HG03025 (cell line): ENCODE results near the gene RPTN.
"Not testable (repeated sequence)": the region's sequence is repeated elsewhere in the genome, so short reads cannot be mapped to it uniquely, and the experiment has no call there.

Experiments
- ATAC-seq: cut with Tn5 transposase; IDR thresholded peaks from one replicate; pipeline ENCODE4 v1.9.1; 2021; ENCODE audit warnings: mild to moderate bottlenecking, moderate library complexity; ENCODE audit not compliant: unreplicated experiment, low FRiP score

RPTN gene

DNA sequence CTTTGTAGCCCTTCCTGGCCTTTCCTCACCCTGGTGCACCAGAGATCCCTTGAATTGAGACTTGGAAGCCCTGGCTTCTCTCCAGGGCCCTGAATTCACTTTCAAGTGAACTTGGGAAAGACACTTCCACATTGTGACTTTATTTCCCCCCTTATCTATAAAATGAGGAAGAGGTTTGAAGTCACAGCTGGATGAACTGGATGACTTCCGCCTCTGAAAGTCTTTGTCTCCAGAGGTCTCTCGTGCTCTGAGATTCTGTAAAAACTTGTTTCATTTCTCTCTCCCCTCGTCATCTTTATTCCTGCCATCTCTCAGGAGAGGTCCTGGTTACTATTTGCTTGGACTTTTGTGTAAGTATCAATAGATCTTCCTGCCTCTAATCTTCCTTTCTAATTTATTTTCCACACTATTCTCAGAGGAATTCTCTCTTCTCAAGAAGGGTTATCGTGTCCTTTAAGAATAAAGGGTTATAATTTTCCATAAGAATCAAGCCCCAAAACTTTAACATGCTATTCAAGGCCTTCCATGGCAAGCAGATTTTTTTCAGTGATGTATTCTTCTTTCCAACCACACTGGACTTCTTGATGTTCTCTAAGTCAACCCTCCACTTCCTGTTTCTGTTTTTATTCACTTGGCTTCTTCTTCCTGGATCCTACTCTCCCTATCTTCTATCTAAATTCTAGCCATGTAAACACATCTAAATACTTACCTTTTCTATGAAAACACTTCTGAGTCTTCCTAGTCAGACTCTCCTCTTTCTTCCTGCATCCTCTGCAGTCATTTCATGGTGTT lies 6.5 kb upstream of the RPTN start:
- ATAC-seq, result no peak

DNA sequence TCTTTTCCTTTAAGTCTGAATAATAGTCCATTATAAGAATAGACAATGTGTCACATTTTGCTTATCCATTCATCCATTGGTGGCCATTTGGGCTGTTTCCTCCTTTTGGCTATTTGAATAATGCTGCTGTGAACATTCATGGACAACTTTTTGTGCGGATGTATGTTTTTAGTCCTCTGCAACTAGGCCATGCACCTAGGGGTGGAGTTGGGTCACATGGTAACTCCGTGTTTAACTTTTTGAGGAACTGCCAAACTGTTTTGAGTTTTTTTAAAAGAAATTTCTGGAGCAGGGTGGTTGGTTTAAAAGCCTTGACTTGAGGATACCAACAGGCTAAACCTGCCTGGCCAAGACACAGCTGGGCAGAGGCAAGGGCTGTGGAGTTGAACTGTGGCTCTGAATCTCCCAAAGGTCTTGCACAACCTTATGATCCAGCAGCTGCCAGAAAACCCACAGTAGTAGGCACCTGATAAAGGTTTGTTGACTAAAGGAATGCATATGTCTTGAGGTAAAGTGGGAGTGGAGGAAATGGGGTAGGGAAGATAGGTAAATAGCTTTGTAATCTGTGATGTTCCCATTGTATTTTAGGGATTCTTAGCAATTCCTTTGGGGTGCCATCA lies 5.6 kb upstream of the RPTN start:
- ATAC-seq, result no peak

DNA sequence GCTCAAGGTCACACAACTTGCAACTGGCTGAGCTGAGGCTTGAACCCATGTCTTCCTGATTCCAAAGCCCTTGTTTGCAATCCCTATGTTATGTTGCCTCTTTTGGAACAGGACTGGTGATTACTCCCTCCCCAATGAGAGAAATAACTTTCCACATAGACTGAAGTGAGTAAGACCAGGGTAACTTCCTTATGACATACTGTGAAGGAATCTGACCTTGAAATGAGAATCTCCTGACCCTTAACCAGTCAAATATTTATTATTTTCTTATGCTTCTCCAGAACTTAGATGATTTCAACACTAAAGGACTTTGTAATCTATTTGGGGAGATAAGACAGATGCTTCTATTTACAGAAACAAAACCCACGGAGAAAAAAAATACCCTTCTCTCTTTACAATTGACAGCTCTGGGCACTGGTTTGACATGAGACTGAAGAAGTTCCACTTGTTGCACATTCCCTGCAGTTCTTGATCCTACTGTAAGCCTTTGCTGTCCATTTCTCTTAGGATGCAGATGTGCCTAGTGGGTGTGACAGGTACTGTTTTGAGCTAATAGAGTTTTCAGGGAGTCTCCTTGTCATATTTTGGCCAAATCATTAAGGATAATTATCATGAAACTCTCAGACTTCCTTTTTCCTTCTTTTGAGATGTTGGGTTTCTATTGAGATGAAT lies 3.9 kb upstream of the RPTN start:
- no peak for ATAC-seq

DNA sequence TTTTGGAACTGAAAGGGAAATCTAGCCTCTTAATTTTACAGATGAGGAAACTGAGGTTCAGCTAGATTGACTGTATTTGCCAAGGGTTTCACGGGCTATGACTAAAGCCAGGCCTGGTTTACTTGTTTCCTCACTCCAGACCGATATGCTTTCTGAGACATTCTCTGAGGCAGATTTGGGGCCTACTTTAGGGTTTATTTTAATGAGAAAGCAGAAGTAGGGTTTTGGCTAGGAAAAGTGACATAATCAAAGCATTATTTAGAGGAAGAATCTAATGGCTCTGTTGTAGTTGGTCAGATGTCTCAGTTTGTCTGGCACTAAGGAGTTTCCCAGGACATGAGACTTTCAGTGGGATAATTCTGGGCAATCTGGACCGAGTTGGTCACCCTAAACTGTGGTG lies 1.5 kb upstream of the RPTN start:
- ATAC-seq, result no peak

DNA sequence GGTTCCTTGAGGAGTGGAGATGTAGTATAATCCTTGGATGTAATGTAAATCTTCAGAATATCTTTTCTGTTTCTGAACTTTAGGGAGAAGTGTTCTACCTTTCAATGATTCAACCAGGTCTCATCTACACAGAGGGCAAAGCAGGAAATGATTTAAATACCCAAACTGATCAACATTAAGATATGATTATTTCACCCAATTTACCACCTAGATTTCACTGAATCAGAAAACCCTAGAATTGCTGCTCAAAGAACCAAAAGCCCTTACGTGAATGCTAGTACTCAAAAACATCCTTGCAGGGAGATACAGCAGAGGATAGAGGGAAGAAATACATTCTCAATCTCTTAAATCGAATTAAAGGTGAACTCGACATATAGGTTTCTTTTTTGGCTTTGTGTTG lies 5.0 kb downstream of the RPTN start:
- no peak for ATAC-seq

DNA sequence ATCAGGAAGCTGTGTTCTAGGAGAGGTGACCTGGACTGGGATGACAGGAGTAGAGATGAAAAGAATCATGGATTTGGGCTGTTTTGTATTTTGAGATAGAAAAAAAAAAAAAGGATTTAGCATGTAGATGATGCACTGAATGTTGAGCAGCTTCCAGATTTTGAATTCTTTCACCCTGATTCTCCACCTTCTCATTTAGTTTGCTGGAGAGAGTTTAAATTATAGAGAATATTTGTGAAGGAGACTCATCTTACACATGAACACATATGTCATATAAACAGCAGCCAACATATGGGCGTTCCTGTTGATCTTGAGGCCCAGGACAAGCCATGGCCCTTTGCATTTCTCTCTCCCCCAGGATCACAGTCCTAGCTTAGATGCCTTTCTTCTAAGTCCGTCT lies 7.4 kb downstream of the RPTN start:
- ATAC-seq, result no peak

DNA sequence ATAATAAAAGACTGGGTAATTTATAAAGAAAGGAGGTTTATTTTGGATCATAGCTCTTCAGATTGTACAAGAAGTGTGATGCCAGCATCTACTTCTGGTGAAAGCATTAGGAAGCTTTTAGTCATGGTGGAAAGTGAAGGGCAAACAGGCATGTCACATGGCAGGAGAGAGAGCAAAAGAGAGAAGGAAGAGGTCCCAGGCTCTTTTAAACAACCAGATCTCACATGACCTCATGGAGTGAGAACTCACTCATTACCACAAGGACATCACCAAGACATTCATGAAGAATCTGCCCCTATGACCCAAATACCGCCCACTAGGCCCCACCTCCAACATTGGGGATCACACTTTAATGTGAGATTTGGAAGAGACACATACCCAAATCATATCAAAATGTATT lies 10.0 kb downstream of the RPTN start:
- no peak for ATAC-seq

DNA sequence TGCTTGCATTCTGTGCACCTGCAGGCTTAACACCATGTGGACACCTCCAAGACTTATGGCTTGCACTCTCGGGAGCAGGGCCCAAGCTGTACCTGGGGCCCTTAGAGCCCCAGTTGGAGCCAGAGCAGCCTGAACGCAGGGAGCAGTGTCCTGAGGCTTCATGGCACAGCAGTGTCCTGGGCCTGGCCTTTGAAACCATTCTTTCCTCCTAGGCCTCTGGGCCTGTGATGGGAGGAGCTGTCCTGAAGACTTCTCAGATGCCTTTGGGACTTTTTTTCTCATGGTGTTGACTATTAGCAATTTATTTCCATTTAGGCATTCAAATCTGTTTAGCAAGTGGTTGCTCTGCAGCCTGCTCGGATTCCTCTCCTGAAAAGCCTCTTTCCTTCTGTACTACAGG lies 11.0 kb downstream of the RPTN start:
- ATAC-seq, result no peak

DNA sequence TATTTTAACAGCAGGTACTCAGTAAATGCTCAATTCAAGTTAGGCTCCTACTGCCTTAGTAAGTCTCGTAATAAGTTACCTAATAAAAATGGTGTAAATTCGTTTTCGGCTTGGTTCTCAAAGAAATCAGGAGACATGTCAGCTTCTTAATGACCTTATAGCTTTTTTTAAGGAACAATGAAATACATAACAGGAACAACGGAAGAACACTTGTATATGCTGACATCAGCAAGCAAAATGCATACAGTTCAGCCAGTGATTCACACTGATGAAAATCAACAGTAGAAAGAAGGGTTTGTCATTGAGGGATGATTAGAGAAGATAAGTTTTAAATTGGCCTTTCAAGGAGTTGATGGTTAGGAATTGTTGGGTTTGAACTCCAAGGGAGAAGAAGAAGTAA lies 13.3 kb downstream of the RPTN start:
- ATAC-seq, result no peak

DNA sequence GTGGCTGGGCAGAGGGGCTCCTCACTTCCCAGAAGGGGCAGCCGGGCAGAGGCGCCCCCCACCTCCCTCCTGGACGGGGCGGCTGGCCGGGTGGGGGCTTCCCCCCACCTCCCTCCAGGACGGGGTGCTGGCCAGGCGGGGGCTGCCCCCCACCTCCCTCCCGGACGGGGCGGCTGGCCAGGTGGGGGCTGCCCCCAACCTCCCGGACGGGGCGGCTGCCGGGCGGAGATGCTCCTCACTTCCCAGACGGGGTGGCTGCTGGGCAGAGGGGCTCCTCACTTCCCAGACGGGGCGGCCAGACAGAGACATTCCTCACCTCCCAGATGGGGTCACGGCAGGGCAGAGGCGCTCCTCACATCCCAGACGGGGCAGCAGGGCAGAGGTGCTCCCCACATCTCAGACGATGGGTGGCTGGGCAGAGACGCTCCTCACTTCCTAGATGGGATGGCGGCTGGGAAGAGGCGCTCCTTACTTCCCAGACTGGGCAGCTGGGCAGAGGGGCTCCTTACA lies 14.3 kb downstream of the RPTN start:
- ATAC-seq, result not testable (repeated sequence)

DNA sequence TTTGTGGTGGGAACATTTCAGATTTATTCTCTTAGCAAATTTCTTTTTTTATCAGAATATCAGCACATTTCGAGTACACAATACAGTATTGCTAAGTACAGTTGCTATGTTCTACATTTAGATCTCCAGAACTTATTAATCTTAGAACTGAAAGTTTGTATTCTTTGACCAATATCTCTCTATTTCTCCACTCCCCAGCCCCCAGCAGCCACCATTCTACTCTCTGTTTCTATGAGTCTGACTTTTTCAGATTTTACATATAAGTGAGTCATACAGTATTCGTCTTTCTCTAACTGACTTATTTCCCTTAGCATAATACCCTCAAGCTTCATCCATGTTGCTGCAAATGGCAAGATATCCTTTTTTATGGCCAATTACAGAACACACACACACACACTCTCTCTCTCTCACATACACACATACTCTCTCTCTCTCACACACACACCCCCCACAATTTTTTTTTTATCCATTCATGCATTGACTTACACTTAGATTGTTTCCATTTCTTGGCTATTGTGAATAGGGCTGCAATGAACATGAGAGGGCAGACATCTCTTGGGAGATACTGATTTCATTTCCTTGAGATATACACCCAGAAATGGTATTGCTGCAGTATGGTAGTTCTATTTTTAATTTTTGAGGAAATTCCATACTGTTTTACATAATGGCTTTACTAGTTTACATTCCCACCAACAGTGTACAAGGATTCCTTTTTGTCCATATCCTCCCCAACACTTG lies 15.7 kb downstream of the RPTN start:
- ATAC-seq, result no peak

DNA sequence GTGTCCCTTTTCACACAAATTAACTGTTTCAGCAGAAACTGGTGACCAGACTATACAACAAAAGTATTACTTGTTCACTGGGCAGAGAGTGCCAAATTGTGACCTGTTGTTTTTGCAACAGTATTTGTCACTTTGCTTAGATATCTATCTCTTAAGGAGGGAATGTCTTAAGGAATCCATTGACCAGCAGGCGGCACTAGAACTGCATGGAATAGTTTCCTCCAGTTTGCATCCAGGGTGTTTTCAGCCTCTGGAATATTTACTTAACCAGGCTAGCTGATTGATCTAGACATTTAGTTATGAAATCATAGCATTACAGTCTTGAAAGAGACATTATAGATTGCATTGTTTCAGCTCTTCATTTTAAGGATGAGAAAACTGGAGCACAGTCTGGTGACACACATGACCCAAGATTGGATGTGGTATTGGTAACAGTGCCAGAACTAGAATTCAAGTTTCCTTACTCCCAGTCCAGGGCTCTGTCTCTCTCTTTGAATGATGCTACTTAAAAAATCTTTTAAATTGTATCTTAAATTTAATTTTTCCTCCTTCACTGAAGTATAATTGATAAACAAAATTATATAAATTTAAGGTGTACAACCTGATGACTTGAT lies 16.9 kb downstream of the RPTN start:
- no peak for ATAC-seq

DNA sequence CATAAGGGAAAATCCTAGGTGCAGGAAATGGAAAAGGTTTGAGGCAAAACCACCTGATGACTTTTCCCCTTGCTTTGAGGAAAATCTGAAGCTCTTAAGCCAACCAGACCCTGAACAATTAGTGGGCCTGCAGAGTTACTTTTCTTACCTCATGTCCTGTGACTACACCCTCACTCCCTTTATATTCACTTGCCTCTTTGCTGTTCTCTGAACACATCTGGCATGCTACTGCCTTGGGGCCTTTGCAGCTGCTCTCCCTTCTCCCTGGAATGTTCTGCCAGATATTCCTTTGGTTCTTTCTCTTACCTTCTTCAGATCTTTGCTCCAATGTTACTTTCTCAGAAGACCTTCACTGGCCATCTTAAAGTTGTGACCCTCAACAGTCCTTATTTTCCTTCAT lies 21.8 kb downstream of the RPTN start:
- ATAC-seq, result no peak

DNA sequence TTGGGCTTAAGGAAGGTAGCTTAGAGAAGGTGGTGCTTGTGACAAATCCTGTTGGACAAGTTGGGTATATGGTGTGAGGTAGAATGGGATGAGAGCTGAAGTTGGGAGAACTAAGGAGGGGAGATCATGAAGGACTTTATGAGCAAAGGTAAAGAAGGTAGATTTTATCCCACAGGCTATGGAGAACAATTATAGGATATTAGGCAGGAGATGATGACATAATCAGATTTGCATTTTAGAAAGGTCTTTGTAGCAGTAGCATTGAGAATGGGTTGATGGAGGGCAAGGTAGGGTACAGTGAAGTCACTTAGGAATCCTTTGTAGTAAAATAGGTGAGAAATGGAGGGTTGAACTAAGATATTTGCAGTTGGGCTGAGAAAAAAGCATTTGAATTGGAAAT lies 28.8 kb downstream of the RPTN start:
- ATAC-seq, result no peak

DNA sequence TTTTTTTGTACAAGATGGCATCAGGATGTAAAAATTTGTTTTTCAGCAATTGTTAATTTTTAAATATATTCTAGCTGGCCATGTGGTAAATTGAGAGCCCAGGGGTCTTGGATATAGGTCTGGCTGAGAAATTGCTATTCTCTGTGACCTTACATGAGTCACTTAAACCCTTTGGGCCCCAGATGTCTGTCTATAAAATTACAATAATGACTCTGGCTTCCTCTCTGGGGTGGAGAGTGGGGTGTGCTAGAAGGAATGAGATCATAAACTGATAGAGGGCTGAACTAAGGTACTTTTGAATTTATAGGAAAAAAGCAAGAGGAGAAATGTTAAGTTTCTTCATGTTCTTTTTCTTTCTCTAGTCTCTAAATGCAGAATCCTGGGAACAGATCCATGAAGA lies 31.4 kb downstream of the RPTN start:
- no peak for ATAC-seq

DNA sequence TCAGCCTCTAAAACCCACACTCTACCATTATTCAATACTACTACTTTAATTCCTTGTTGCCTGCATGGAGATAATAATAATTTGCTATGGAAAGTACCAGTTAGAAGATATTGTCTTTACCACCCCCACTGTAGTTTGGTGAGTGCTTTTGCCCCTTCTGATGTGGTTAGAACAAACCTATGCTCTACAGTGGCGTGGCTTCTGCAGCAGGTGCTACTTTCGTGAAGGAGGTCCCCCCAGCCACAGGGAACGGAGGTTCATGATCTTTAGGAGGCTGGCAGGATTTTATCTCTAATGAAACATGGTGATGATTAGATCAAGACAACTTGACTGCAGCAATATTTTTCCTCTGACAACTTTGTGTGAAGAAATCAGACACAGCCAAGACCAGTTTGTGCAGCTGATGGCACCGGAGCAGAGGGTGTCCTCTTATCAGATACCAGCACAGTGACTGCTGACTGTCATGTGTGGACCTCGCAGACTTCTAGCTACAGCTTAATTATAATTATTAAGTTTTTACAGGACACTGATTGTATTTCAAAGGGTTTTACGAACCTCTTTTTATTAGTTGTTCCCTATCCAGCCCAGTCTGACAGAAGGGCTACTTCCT lies 33.1 kb downstream of the RPTN start:
- ATAC-seq, result no peak

DNA sequence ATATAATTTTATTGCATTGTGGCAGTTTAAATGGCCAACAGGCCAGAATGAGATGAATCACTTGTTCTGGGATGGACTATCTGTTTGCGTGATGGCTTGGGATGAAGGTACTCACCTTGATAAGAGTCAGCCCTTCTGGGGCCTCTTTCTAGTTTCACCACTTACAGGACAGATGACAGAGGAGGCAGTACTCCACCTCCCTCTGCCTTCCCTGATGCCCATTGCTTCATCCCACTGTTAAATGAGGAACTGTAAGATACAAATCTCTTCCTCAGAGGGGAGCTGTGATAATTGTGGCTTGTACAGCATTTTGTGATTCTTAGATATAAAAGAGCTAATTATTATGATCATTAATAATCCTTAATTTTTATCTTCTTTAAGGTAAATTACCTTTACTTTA lies 40.1 kb downstream of the RPTN start:
- no peak for ATAC-seq

DNA sequence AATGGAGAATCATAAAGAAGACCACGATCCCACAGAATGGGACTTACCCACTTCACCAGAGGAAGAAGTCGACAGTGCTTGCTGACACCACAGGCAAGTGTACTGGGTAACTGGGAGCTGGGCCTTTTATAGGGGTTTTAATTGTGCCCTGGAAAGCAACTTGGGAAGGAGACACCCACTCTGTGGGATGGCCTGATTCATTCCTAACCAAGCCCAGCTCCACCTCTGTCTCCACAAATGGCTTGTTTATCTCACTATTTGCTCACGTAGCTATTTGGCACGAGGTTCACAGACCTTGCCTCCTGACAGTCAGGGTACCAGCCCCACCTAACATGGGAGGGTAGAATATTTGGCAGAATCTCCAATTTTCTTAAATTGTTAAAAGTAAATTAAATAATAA lies 43.7 kb downstream of the RPTN start, which contains the start of gene TCHH:
TSS of gene TCHH (minus strand) at position 101 of the 400 bp plus-strand sequence. CDS start 1,364 bp downstream, outside the sequence.
- no peak for ATAC-seq

DNA sequence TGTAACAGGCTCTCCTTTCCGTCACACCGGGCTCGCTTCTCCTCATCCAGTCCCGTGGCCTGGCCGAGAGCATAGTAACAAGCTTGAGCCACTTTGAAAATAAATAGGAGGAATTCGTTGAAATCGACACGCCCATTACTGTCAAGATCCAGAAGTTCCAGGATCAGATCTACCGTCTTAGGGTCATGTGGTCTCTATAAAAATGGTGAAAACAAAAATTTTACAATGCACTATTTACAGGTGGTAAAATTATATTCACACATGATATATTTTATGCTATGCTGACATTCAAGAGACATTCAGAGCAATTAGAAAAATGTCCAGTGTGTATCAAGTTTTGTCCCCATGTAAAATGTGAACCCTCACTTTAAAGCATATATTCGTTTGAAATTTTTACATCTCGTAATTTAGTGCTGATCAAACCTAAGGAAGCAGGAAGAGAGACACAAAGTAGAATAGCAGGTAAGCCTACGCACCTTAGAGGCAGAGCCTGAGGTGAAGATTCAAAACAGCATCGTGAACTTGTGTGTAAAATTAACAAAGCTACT lies 46.1 kb downstream of the RPTN start:
- ATAC-seq, result no peak
